Peyer's patch (tissue), 4 donors: Measurements from ENCODE around the gene BHLHE41. TPM values are rescaled to one million over a fixed set of nuclear protein-coding genes. Genes with fewer than 3 reads are reported as not detected.

ENCODE experiments used
- DNase-seq, 3 donors: peaks; one replicate each; pipeline ENCODE4 v3.0.0-alpha.2; 2017 to 2019
- H3K27ac ChIP-seq, 4 donors: fragments of 200-600 bp; sonication (generic); one replicate each; pipeline ENCODE4 v1.5.1; 2016 to 2019
- H3K27me3 ChIP-seq, 2 donors: fragments of 200-600 bp; sonication (generic); one replicate each; pipeline ENCODE4 v1.5.1; 2019
- H3K36me3 ChIP-seq, 3 donors: fragments of 200-600 bp; sonication (generic); one replicate each; pipeline ENCODE4 v1.5.1; 2016 to 2019
- H3K4me1 ChIP-seq, 4 donors: fragments of 200-600 bp; sonication (generic); one replicate each; pipeline ENCODE4 v1.5.1; 2016 to 2019
- H3K4me3 ChIP-seq, 4 donors: fragments of 200-600 bp; sonication (generic); 1 replicate in 3 of 4; 2 replicates in 1 of 4; pipeline ENCODE4 v1.5.1; 2016 to 2019; ENCODE audit warnings: mild to moderate bottlenecking in 1 of 4
- H3K9me3 ChIP-seq, 4 donors: fragments of 200-600 bp; sonication (generic); one replicate each; pipeline ENCODE4 v1.5.1; 2016 to 2019; ENCODE audit warnings: mild to moderate bottlenecking in 1 of 4
- POLR2A ChIP-seq, 2 donors: fragments of 450-650 bp; IDR thresholded peaks; one replicate each; pipeline ENCODE4 v1.5.1; 2017; ENCODE audit warnings: antibody characterized with exemption in 2 of 2, mild to moderate bottlenecking in 2 of 2, moderate library complexity in 2 of 2
- total RNA-seq, 4 donors: library from RNA; depleted of rRNA; stranded (reverse); fragments of >200 nt; gene quantifications; one replicate each; pipeline ENCODE4 v1.1.0, GENCODE V29; 2016
- TF ChIP-seq, protein P1 (sequence below), 6 experiments: fragments of 450-650 bp in 4 of 6; fragments of 200-600 bp in 2 of 6; sonication (generic) in 1 of 6; IDR thresholded peaks; one replicate each; pipeline ENCODE4 v1.5.1; 2017 to 2019; ENCODE audit warnings: antibody characterized with exemption in 6 of 6, mild to moderate bottlenecking in 3 of 6, moderate library complexity in 1 of 6

Gene BHLHE41
- total RNA-seq, 4 donors from 2014 or later, result 0.18 to 11.6 (median 2.2) TPM

DNA sequence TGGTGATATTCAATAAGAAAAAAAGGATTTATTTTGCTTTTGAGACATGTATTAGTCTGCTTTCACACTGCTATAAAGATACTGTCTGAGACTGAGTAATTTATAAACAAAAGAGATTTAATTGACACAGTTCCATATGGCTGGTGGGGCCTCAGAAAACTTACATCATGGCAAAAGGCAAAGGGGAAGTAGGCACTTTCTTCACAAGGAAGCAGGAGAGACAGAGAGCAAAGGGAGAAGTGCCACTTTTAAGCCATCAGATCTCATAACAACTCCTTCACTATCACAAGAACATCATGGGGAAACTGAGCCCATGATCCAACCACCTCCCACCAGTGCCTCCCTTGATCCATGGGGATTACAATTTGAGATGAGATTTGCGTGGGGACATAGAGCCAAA is 43.9 kb downstream of the BHLHE41 start:
- Histone ChIP-seq H3K9me3 (no peaks in the 10 kb centered on the region), H3K27ac (no peak overlapping the region), H3K27me3 (no peaks in the 10 kb centered on the region), H3K4me3 (no peak overlapping the region), H3K4me1 (no peaks in the 10 kb centered on the region), H3K36me3 (no peaks in the 10 kb centered on the region)
- no peak for DNase-seq
- TF ChIP-seq POLR2A (IDR thresholded peaks at IDR 0.05), result no peak
- TF ChIP-seq, protein P1, sequence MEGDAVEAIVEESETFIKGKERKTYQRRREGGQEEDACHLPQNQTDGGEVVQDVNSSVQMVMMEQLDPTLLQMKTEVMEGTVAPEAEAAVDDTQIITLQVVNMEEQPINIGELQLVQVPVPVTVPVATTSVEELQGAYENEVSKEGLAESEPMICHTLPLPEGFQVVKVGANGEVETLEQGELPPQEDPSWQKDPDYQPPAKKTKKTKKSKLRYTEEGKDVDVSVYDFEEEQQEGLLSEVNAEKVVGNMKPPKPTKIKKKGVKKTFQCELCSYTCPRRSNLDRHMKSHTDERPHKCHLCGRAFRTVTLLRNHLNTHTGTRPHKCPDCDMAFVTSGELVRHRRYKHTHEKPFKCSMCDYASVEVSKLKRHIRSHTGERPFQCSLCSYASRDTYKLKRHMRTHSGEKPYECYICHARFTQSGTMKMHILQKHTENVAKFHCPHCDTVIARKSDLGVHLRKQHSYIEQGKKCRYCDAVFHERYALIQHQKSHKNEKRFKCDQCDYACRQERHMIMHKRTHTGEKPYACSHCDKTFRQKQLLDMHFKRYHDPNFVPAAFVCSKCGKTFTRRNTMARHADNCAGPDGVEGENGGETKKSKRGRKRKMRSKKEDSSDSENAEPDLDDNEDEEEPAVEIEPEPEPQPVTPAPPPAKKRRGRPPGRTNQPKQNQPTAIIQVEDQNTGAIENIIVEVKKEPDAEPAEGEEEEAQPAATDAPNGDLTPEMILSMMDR (IDR thresholded peaks at IDR 0.05), result no peak

DNA sequence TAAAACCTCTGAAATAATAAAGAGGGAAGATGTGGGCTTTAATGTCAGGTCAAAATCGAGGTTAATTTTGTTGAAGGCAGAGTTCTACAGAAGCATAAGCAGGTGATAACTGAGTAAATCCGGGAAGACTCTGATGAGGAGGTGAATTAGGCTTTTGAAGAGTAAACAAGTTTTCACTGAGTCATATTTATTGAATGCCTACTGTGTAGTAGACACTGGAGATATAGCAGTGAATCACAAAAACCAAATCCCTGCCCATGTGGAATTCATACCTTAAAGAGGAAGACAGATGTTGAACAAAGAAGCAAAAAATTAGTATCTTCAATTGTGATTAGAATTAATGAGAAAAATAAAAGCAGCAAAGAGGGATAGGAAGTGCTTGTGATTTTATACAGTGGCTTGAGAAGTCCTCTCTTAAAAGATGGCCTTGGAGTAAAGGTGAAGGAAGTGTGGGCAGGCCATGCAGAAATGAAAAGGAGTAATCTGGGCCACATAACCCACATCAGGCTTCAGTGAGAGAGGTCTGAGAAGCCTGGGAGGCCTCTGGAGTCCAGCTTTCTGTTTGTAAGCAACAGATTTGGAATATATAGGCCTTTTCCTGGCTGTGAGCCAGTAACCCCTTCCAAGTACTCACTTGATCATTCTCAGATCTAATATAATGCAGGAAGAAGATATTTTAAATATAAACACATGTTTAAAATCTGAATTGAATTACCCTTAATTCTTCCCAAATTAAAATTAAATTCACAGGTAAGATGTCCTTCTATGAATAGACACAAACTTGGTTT is 46.7 kb downstream of the BHLHE41 start:
- Histone ChIP-seq H3K36me3 (no peaks in the 10 kb centered on the region), H3K27ac (no peak overlapping the region), H3K4me1 (no peaks in the 10 kb centered on the region), H3K4me3 (no peak overlapping the region), H3K9me3 (no peaks in the 10 kb centered on the region), H3K27me3 (no peaks in the 10 kb centered on the region)
- DNase-seq, result no peak
- no peak for TF ChIP-seq POLR2A (IDR thresholded peaks at IDR 0.05)
- TF ChIP-seq, protein P1 (IDR thresholded peaks at IDR 0.05), result no peak

Other genes starting within 250 kb of the BHLHE41 start
- gene RASSF8, start 166.4 kb downstream of the BHLHE41 start, total RNA-seq, result 10 to 100 TPM in 3 of 4 donors, 1 to 10 TPM in 1; 1.2 to 56.9 (median 12.0) TPM
- gene SSPN, start 70.5 kb upstream of the BHLHE41 start, total RNA-seq, result 10 to 100 TPM in 1 of 4 donors, 1 to 10 TPM in 3; 3.0 to 10.9 (median 6.5) TPM